Measurements from ENCODE around the gene SOS2. TPM values are rescaled to one million over a fixed set of nuclear protein-coding genes. Genes with fewer than 3 reads are reported as not detected.
A peak's percentile ranks its signal among the peaks of the same experiment; 100 is the strongest.
"Not testable (repeated sequence)": the region's sequence is repeated elsewhere in the genome, so short reads cannot be mapped to it uniquely, and the experiment has no call there.

Gene SOS2
- polyA plus RNA-seq, 3 donors, result 38.2 to 44.4 (median 41.0) TPM

- DNase-seq (ENCODE audit: low read depth in 3 of 3, low spot score in 2 of 3), result no peak
Measured at GRCh38 chr14:50229681-50230080, 1.7 kb downstream of the SOS2 start.

GRCh38 chr14:50228313-50228712 is 3.1 kb downstream of the SOS2 start:
- DNase-seq (ENCODE audit: low read depth in 3 of 3, low spot score in 2 of 3), result no peak

- no peak for DNase-seq (ENCODE audit: low read depth in 3 of 3, low spot score in 2 of 3)
Measured at GRCh38 chr14:50225974-50226297, 5.4 kb downstream of the SOS2 start.

GRCh38 chr14:50225067-50225973 is 6.1 kb downstream of the SOS2 start:
- DNase-seq (ENCODE audit: low read depth in 3 of 3, low spot score in 2 of 3), result peak in 1 of 3 donors; percentile 68

GRCh38 chr14:50222055-50222613 is 9.2 kb downstream of the SOS2 start:
- DNase-seq (ENCODE audit: low read depth in 3 of 3, low spot score in 2 of 3), result no peak

- DNase-seq (ENCODE audit: low read depth in 3 of 3, low spot score in 2 of 3), result no peak
Measured at GRCh38 chr14:50218501-50218900, 12.9 kb downstream of the SOS2 start.

- DNase-seq (ENCODE audit: low read depth in 3 of 3, low spot score in 2 of 3), result no peak
Measured at GRCh38 chr14:50215416-50215815, 16.0 kb downstream of the SOS2 start.

GRCh38 chr14:50213795-50214194 is 17.6 kb downstream of the SOS2 start:
- no peak for DNase-seq (ENCODE audit: low read depth in 3 of 3, low spot score in 2 of 3)

GRCh38 chr14:50212726-50213125 is 18.7 kb downstream of the SOS2 start:
- DNase-seq (ENCODE audit: low read depth in 3 of 3, low spot score in 2 of 3), result no peak

- DNase-seq (ENCODE audit: low read depth in 3 of 3, low spot score in 2 of 3), result no peak
Measured at GRCh38 chr14:50210074-50210473, 21.3 kb downstream of the SOS2 start.

GRCh38 chr14:50198499-50198898 is 32.9 kb downstream of the SOS2 start:
- no peak for DNase-seq (ENCODE audit: low read depth in 3 of 3, low spot score in 2 of 3)

GRCh38 chr14:50191499-50191898 is 39.9 kb downstream of the SOS2 start:
- no peak for DNase-seq (ENCODE audit: low read depth in 3 of 3, low spot score in 2 of 3)

GRCh38 chr14:50186107-50186506 is 45.3 kb downstream of the SOS2 start:
- DNase-seq (ENCODE audit: low read depth in 3 of 3, low spot score in 2 of 3), result no peak

GRCh38 chr14:50173891-50174290 is 57.5 kb downstream of the SOS2 start:
- DNase-seq (ENCODE audit: low read depth in 3 of 3, low spot score in 2 of 3), result no peak

GRCh38 chr14:50171895-50172294 is 59.5 kb downstream of the SOS2 start:
- no peak for DNase-seq (ENCODE audit: low read depth in 3 of 3, low spot score in 2 of 3)

- not testable (repeated sequence) for DNase-seq (ENCODE audit: low read depth in 3 of 3, low spot score in 2 of 3)
Measured at GRCh38 chr14:50167381-50167780, 64.0 kb downstream of the SOS2 start.

GRCh38 chr14:50156111-50156510 is 75.3 kb downstream of the SOS2 start:
- no peak for DNase-seq (ENCODE audit: low read depth in 3 of 3, low spot score in 2 of 3)

- no peak for DNase-seq (ENCODE audit: low read depth in 3 of 3, low spot score in 2 of 3)
Measured at GRCh38 chr14:50148799-50149198, 82.6 kb downstream of the SOS2 start.

GRCh38 chr14:50139192-50139591 is 92.2 kb downstream of the SOS2 start:
- DNase-seq (ENCODE audit: low read depth in 3 of 3, low spot score in 2 of 3), result no peak

- no peak for DNase-seq (ENCODE audit: low read depth in 3 of 3, low spot score in 2 of 3)
Measured at GRCh38 chr14:50127802-50128201, 103.6 kb downstream of the SOS2 start.

GRCh38 chr14:50123062-50123461 is 108.3 kb downstream of the SOS2 start:
- no peak for DNase-seq (ENCODE audit: low read depth in 3 of 3, low spot score in 2 of 3)

GRCh38 chr14:50122291-50122690 is 109.1 kb downstream of the SOS2 start:
- DNase-seq (ENCODE audit: low read depth in 3 of 3, low spot score in 2 of 3), result no peak
